NB4 (cell line): ENCODE results near the gene CLMN.

Source experiments
- MAX ChIP-seq: IDR thresholded peaks from 2 replicates; pipeline ENCODE4 v1.6.1; 2011; ENCODE audit warnings: low read depth, low read length
- MYC ChIP-seq: IDR thresholded peaks from 2 replicates; pipeline ENCODE4 v1.6.1; 2011; ENCODE audit warnings: low read depth, low read length
- POLR2A ChIP-seq: IDR thresholded peaks from 2 replicates; pipeline ENCODE4 v1.6.1; 2011; ENCODE audit warnings: mild to moderate bottlenecking; ENCODE audit not compliant: insufficient read length; ENCODE audit errors: extremely low read depth
- TF ChIP-seq, protein P1 (sequence below): IDR thresholded peaks from one replicate; pipeline ENCODE4 v1.5.1; 2012; ENCODE audit warnings: low read depth, low read length

GRCh38 chr14:95196826-95197545, 122.7 kb downstream of the CLMN start:
- TF ChIP-seq POLR2A (no peak), MAX (no peak), MYC (no peak)
- TF ChIP-seq, protein P1, sequence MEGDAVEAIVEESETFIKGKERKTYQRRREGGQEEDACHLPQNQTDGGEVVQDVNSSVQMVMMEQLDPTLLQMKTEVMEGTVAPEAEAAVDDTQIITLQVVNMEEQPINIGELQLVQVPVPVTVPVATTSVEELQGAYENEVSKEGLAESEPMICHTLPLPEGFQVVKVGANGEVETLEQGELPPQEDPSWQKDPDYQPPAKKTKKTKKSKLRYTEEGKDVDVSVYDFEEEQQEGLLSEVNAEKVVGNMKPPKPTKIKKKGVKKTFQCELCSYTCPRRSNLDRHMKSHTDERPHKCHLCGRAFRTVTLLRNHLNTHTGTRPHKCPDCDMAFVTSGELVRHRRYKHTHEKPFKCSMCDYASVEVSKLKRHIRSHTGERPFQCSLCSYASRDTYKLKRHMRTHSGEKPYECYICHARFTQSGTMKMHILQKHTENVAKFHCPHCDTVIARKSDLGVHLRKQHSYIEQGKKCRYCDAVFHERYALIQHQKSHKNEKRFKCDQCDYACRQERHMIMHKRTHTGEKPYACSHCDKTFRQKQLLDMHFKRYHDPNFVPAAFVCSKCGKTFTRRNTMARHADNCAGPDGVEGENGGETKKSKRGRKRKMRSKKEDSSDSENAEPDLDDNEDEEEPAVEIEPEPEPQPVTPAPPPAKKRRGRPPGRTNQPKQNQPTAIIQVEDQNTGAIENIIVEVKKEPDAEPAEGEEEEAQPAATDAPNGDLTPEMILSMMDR: no peak
